Activated naive CD8-positive, alpha-beta T cell (primary cell): Measurements from ENCODE around the gene ABCC5.
"Not testable (repeated sequence)": the region's sequence is repeated elsewhere in the genome, so short reads cannot be mapped to it uniquely, and the experiment has no call there.

ENCODE experiments used
- H3K27ac Mint-ChIP-seq: one replicate; pipeline ENCODE4 v1.8.0; 2021; ENCODE audit warnings: mixed read lengths
- H3K27me3 Mint-ChIP-seq: one replicate; pipeline ENCODE4 v1.8.0; 2021; ENCODE audit warnings: mixed read lengths
- H3K36me3 Mint-ChIP-seq: one replicate; pipeline ENCODE4 v1.8.0; 2021; ENCODE audit warnings: mixed read lengths
- H3K4me1 Mint-ChIP-seq: one replicate; pipeline ENCODE4 v1.8.0; 2021; ENCODE audit warnings: low read depth, mixed read lengths
- H3K4me3 Mint-ChIP-seq: one replicate; pipeline ENCODE4 v1.8.0; 2021; ENCODE audit warnings: mild to moderate bottlenecking, mixed read lengths
- H3K9me3 Mint-ChIP-seq: one replicate; pipeline ENCODE4 v1.8.0; 2021; ENCODE audit warnings: low read depth, mixed read lengths

The ABCC5 gene

DNA sequence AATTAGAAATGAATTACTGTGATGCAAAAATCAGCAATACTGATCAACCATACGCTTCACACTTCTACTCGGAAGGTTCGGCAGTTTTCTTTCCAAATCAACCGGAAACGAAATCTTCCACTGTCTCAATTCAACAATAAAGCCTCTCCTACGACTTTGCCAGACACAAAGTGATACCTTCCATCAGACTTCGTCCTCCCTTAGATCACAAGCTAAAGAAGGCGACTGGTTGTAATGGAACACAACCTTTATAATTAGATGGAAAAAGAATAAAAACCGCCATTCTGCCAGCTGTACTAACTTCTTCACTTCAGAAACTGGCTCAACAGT, 133.6 kb downstream of the ABCC5 start:
- Mint-ChIP-seq H3K27ac (peak overlapping the region; percentile 95), H3K36me3 (no peaks in the 10 kb centered on the region), H3K9me3 (no peaks in the 10 kb centered on the region), H3K27me3 (no peaks in the 10 kb centered on the region), H3K4me1 (peaks cover 42% of the 10 kb centered on the region), H3K4me3 (peak overlapping the region; percentile 97)

DNA sequence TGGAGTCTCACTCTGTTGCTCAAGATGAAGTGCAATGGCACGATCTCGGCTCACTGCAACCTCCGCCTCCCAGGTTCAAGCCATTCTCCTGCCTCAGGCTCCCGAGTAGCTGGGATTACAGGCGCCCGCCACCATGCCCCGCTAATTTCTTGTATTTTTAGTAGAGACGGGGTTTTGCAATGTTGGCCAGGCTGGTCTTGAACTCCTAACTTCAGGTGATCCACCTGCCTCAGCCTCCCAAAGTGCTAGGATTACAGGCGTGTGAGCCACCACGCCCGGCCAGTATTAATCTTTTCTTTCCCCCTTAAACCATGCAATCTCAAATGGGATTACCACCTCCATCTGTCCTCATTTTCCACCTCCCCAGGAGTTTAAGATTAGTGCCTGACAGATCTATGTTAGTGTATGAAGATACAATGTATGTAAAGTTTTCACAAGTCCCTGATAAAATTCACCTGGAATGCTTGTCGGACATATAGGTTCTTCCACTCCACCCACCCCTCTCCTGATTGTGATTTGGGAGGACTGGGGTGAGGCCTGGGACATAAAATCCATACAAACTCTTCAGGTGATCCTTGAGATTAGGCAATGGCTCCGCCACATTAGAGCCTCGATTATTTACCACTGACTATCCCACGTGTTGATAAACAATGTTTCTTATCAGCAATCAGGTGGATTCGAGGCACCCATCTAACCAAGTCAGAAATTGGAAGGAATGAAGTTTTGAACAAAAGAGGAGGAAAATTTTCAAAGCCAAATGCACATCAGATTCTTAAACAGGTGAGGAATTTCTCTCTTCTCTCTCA, 134.2 kb downstream of the ABCC5 start:
- Mint-ChIP-seq H3K4me3 (peak overlapping the region; percentile 97), H3K36me3 (no peaks in the 10 kb centered on the region), H3K9me3 (no peaks in the 10 kb centered on the region), H3K27ac (peak overlapping the region; percentile 95), H3K4me1 (peaks cover 47% of the 10 kb centered on the region), H3K27me3 (no peaks in the 10 kb centered on the region)

DNA sequence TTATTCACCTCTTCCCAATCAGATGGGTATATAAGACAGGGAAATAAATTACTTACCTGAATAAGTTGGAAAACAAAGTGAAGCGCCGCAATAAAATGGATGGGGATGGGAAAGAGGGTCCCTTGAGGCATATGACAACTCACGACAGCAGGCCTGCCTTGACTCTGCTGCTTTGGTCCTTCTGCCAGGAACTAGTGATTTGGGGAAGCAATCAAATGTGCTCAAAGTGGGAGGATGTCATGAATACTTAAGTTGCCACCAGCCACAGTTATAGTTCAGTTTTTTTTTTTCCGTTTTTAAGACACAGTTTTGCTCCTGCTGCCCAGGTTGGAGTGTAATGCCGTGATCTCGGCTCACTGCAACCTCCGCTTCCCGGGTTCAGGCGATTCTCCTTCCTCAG, 137.6 kb downstream of the ABCC5 start:
- H3K4me1 Mint-ChIP-seq, result peaks cover 61% of the 10 kb centered on the region
- peaks cover 4% of the 10 kb centered on the region for H3K36me3 Mint-ChIP-seq
- no peaks in the 10 kb centered on the region for H3K27me3 Mint-ChIP-seq
- no peak overlapping the region for H3K4me3 Mint-ChIP-seq
- H3K9me3 Mint-ChIP-seq, result no peaks in the 10 kb centered on the region
- no peak overlapping the region for H3K27ac Mint-ChIP-seq

DNA sequence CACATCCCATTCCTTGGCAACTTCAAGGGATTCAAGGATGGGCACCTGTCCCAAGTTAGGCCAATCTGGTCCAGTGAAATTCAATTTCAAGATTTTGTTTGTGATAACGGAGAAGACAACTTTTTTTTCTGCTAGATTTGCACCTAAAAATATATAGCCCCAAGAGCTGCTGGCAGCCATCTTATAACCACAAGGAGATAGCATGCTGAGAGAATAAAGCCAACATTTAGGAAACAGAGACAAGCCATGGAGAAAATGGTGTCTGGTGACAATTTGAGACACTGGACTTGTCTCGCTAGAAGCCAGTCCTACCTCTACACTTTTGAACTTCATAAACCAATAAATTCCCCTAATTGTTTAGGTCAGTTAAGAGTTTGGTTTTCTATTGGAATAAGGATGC, 138.4 kb downstream of the ABCC5 start:
- Mint-ChIP-seq H3K27me3 (no peaks in the 10 kb centered on the region), H3K4me3 (no peak overlapping the region), H3K9me3 (no peaks in the 10 kb centered on the region), H3K36me3 (peaks cover 4% of the 10 kb centered on the region), H3K27ac (no peak overlapping the region), H3K4me1 (peaks cover 57% of the 10 kb centered on the region)

DNA sequence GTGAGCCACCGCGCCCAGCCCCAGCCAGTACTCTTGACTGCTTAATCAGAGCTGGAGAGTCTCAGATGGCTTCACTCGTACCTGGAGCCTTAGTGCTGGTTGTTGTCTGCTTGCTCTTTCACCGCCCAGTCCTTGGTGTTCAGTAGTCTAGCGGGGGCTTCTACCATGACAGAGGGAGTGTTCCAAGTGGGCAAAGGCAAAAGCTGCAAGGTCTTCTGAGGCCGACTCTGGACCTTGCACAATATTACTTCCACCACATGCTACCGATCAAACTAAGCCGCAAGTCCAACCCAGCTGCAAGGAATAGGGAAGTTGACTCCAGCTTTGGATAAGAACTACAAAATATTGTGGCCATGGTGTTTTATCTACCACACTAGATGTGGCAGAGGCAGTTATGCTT, 139.6 kb downstream of the ABCC5 start:
- Mint-ChIP-seq H3K9me3 (no peaks in the 10 kb centered on the region), H3K4me3 (no peak overlapping the region), H3K27me3 (no peaks in the 10 kb centered on the region), H3K4me1 (peaks cover 53% of the 10 kb centered on the region), H3K27ac (peak overlapping the region; percentile 23), H3K36me3 (peaks cover 4% of the 10 kb centered on the region)

DNA sequence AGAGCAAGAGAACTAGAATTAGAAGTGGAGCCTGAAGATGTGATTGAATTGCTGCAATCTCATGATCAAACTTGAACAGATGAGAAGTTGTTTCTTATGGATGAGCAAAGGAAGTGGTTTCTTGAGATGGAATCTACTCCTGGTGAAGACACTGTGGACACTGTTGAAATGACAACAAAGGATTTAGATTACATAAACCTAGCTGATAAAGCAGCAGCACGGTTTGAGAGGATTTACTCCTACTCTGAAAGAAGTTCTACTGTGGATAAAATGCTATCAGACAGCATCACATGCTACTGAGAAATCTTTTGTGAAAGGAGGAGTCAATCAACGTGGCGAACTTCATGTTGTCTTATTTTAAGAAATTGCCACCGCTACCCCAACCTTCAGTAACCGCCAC, 140.5 kb downstream of the ABCC5 start:
- H3K27me3 Mint-ChIP-seq, H3K36me3 Mint-ChIP-seq, H3K9me3 Mint-ChIP-seq, H3K27ac Mint-ChIP-seq, H3K4me3 Mint-ChIP-seq: not testable (repeated sequence)
- peaks cover 50% of the 10 kb centered on the region for H3K4me1 Mint-ChIP-seq

DNA sequence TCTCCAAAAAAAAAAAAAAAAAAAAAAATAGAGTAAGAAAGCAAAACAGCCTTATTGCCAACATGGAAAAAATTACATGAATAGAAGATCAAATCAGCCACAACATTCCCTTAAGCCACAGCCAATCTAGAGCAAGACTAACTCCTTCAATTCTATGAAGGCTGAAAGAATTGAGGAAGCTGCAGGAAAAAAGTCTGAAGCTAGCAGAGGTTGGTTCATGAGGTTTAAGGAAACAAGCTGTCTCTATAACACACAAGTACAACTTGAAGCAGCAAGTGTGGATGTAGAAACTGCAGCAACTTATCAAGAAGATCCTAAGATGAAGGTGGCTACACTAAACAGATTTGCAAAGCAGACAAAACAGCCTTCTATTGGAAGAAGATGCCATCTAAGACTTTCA, 142.3 kb downstream of the ABCC5 start:
- Mint-ChIP-seq H3K36me3 (peaks cover 4% of the 10 kb centered on the region), H3K9me3 (no peaks in the 10 kb centered on the region), H3K4me1 (peaks cover 60% of the 10 kb centered on the region), H3K4me3 (no peak overlapping the region), H3K27ac (no peak overlapping the region), H3K27me3 (no peaks in the 10 kb centered on the region)

DNA sequence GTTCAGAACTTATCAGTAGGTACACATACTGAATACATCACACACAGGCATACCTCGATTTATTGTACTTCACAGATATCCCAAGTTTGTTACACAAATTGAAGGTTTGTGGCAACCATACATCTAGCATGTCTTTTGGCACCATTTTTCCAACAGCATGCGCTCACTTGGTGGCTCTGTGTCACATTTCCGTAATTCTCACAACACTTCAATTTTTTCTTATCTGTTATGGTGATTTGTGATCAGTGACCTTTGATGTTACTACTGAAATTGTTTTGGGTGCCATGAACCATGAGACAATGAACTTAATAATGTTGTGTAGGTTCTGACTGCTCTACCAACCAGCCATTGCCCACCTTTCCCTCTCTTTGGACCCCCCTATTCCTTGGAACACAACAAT, 143.8 kb downstream of the ABCC5 start:
- Mint-ChIP-seq H3K4me1 (peaks cover 57% of the 10 kb centered on the region), H3K9me3 (no peaks in the 10 kb centered on the region), H3K36me3 (peaks cover 4% of the 10 kb centered on the region), H3K27me3 (no peaks in the 10 kb centered on the region), H3K27ac (no peak overlapping the region), H3K4me3 (no peak overlapping the region)

DNA sequence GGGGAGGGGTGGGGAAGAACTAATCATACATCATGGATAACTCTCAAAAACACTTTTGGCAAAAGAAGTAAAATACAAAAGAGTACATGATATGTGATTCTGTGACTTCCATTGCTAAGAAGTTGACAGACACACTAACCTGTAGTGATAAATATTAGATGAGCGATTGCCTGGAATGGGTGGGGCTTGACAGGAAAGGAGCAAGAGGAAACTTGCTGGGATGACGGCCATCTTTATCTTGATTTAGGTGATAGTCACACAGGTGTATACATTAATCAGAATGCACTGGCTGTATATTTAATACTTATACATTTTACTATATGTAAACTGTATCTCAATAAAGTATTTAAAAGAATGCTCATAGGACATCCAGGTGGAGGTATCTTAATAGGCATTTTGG, 146.1 kb downstream of the ABCC5 start:
- Mint-ChIP-seq H3K9me3 (no peaks in the 10 kb centered on the region), H3K27ac (peak overlapping the region; percentile 38), H3K36me3 (peaks cover under 1% of the 10 kb centered on the region), H3K4me3 (no peak overlapping the region), H3K27me3 (no peaks in the 10 kb centered on the region), H3K4me1 (peaks cover 42% of the 10 kb centered on the region)

DNA sequence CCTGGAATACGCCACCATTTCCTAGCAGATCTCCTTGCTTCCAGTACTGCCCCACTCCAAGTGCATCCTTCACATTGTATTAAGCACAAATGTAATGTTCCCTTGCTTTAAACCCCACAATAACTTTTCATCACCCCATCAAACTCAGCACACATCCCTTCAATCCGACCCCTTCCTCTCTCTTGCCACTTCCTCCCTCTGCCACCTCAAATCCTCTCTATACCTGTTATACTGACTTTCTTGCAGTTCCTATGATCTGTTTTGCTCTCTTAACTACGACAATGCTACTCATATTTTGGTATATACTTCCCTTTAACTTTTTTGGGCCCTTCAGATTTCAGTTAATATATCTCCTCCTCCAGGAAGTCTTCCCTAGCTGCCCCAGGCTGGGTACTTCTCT, 147.1 kb downstream of the ABCC5 start:
- Mint-ChIP-seq H3K27me3 (no peaks in the 10 kb centered on the region), H3K36me3 (no peaks in the 10 kb centered on the region), H3K9me3 (no peaks in the 10 kb centered on the region), H3K27ac (peak overlapping the region; percentile 48), H3K4me1 (peaks cover 39% of the 10 kb centered on the region), H3K4me3 (no peak overlapping the region)
